Measurements from ENCODE around the gene OR4Q3. TPM values are rescaled to one million over a fixed set of nuclear protein-coding genes. Genes with fewer than 3 reads are reported as not detected.
"Not testable (repeated sequence)": the region's sequence is repeated elsewhere in the genome, so short reads cannot be mapped to it uniquely, and the experiment has no call there.

OR4Q3 gene
- polyA plus RNA-seq, 3 donors = not detected

DNA sequence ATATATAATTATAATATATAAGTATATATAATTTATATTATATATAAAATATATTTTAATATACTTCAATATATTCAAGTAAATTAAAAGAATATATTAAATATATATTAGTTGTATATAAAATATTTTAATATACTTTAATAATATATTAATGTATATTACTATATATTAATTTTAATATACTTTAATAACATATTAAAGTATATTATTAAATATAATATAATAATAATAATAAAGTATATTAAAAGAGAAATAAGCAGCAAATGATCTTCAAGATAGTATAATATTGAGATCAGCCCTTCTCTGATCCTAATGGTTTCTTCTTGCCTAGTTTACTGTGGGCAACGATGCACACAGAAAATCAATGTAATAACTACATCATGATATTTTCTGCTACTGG lies 32.2 kb downstream of the OR4Q3 start:
- no peak overlapping the region for H3K4me3 Mint-ChIP-seq
- Histone ChIP-seq H3K4me2 (replicated peaks; ENCODE audit: extremely low read depth, low read length, poor library complexity, severe bottlenecking) (no peak overlapping the region), H3K27ac (ENCODE audit: low read depth in 1 of 2, low read length in 2 of 2) (no peak overlapping the region), H3K4me3 (replicated peaks in 1 of 3; ENCODE audit: low read depth in 2 of 3, low read length in 3 of 3) (no peak overlapping the region), H3K79me2 (ENCODE audit: insufficient read depth, low read length) (no peaks in the 10 kb centered on the region), H3K9ac (ENCODE audit: insufficient read depth, low read length, poor library complexity, severe bottlenecking) (no peak overlapping the region), H4K20me1 (ENCODE audit: insufficient read depth, low read length) (no peaks in the 10 kb centered on the region), H3K27me3 (ENCODE audit: control insufficient read depth in 2 of 2, insufficient read depth in 2 of 2, low read length in 2 of 2) (no peaks in the 10 kb centered on the region), H3K4me1 (ENCODE audit: control insufficient read depth in 1 of 2, insufficient read depth in 2 of 2, low read length in 2 of 2) (no peaks in the 10 kb centered on the region), H2AFZ (ENCODE audit: insufficient read depth, low read depth, low read length, poor library complexity, severe bottlenecking) (no peak overlapping the region), H3K36me3 (replicated peaks in 1 of 2; ENCODE audit: control insufficient read depth in 1 of 2, insufficient read depth in 2 of 2, low read length in 2 of 2) (no peaks in the 10 kb centered on the region), H3K9me3 (replicated peaks in 1 of 2; ENCODE audit: control insufficient read depth in 1 of 2, insufficient read depth in 1 of 2, low read length in 2 of 2) (peaks cover 14 to 15% of the 10 kb centered on the region in 2 donors)
- H3K36me3 Mint-ChIP-seq = no peaks in the 10 kb centered on the region
- peaks cover 7 to 20% (median 12%) of the 10 kb centered on the region in 7 donors for H3K9me3 Mint-ChIP-seq
- peaks cover 0 to 3% (median 0%) of the 10 kb centered on the region in 3 donors for H3K27me3 Mint-ChIP-seq (ENCODE audit: low read depth in 3 of 3)
- DNase-seq = no peak
- WGBS (ENCODE audit: insufficient coverage) = no CpG with 5 or more reads among the region's 1 CpG
- TF ChIP-seq, protein P1, sequence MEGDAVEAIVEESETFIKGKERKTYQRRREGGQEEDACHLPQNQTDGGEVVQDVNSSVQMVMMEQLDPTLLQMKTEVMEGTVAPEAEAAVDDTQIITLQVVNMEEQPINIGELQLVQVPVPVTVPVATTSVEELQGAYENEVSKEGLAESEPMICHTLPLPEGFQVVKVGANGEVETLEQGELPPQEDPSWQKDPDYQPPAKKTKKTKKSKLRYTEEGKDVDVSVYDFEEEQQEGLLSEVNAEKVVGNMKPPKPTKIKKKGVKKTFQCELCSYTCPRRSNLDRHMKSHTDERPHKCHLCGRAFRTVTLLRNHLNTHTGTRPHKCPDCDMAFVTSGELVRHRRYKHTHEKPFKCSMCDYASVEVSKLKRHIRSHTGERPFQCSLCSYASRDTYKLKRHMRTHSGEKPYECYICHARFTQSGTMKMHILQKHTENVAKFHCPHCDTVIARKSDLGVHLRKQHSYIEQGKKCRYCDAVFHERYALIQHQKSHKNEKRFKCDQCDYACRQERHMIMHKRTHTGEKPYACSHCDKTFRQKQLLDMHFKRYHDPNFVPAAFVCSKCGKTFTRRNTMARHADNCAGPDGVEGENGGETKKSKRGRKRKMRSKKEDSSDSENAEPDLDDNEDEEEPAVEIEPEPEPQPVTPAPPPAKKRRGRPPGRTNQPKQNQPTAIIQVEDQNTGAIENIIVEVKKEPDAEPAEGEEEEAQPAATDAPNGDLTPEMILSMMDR (IDR thresholded peaks at IDR 0.05) = no peak
- no peak overlapping the region for H3K27ac Mint-ChIP-seq
- intact Hi-C loops (cut with micrococcal nuclease) = no loop called here
- H3K4me1 Mint-ChIP-seq = no peaks in the 10 kb centered on the region

DNA sequence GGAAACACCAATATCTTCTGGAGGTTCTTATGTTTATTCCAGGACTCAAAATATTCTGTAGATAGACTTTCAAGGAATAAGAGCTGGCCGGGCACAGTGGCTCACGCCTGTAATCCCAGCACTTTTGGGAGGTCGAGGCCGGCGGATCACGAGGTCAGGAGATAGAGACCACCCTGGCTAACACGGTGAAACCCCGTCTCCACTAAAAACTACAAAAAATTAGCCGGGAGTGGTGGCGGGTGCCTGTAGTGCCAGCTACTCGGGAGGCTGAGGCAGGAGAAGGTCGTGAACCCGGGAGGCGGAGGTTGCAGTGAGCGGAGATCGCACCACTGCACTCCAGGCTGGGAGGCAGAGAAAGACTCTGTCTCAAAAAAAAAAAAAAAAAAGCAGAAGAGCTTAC lies 42.5 kb downstream of the OR4Q3 start:
- H3K4me1 ChIP-seq (ENCODE audit: control insufficient read depth in 1 of 2, insufficient read depth in 2 of 2, low read length in 2 of 2); H3K4me2 ChIP-seq (replicated peaks; ENCODE audit: extremely low read depth, low read length, poor library complexity, severe bottlenecking); H4K20me1 ChIP-seq (ENCODE audit: insufficient read depth, low read length); H3K27me3 ChIP-seq (ENCODE audit: control insufficient read depth in 2 of 2, insufficient read depth in 2 of 2, low read length in 2 of 2); H3K27me3 Mint-ChIP-seq (ENCODE audit: low read depth in 3 of 3); H3K4me3 Mint-ChIP-seq; H3K36me3 ChIP-seq (replicated peaks in 1 of 2; ENCODE audit: control insufficient read depth in 1 of 2, insufficient read depth in 2 of 2, low read length in 2 of 2); H3K9me3 Mint-ChIP-seq; H3K36me3 Mint-ChIP-seq; intact Hi-C loops (cut with micrococcal nuclease); H2AFZ ChIP-seq (ENCODE audit: insufficient read depth, low read depth, low read length, poor library complexity, severe bottlenecking); H3K9ac ChIP-seq (ENCODE audit: insufficient read depth, low read length, poor library complexity, severe bottlenecking); DNase-seq; H3K27ac Mint-ChIP-seq; H3K79me2 ChIP-seq (ENCODE audit: insufficient read depth, low read length); H3K4me1 Mint-ChIP-seq; H3K27ac ChIP-seq (ENCODE audit: low read depth in 1 of 2, low read length in 2 of 2); H3K4me3 ChIP-seq (replicated peaks in 1 of 3; ENCODE audit: low read depth in 2 of 3, low read length in 3 of 3): not testable (repeated sequence)
- 86% methylated on average over 13 of the region's 16 CpGs for WGBS (ENCODE audit: insufficient coverage)
- peaks cover 0 to 11% of the 10 kb centered on the region in 2 donors for H3K9me3 ChIP-seq (replicated peaks in 1 of 2; ENCODE audit: control insufficient read depth in 1 of 2, insufficient read depth in 1 of 2, low read length in 2 of 2)

DNA sequence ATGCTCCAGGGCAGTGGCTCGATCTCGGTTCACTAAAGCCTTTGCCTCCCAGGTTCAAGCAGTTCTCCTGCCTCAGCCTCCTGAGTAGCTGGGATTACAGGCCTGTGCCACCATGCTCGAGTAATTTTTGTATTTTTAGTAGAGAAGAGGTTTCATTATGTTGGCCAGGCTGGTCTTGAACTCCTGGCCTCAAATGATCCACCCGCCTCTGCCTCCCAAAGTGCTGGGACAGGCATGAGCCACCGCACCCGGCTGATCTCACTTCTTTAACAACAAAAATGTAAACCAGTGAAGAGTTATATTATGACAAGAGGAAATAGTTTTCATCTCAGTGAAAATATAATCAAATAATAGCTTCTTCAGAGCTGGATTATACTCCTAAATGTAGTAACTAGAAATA lies 43.9 kb downstream of the OR4Q3 start:
- intact Hi-C loops (cut with micrococcal nuclease); H3K27ac Mint-ChIP-seq; H3K36me3 Mint-ChIP-seq; DNase-seq; H3K27me3 ChIP-seq (ENCODE audit: control insufficient read depth in 2 of 2, insufficient read depth in 2 of 2, low read length in 2 of 2); H4K20me1 ChIP-seq (ENCODE audit: insufficient read depth, low read length); H3K27ac ChIP-seq (ENCODE audit: low read depth in 1 of 2, low read length in 2 of 2); H3K4me1 Mint-ChIP-seq; H3K4me1 ChIP-seq (ENCODE audit: control insufficient read depth in 1 of 2, insufficient read depth in 2 of 2, low read length in 2 of 2); H3K9ac ChIP-seq (ENCODE audit: insufficient read depth, low read length, poor library complexity, severe bottlenecking); H3K79me2 ChIP-seq (ENCODE audit: insufficient read depth, low read length); H3K4me2 ChIP-seq (replicated peaks; ENCODE audit: extremely low read depth, low read length, poor library complexity, severe bottlenecking); H2AFZ ChIP-seq (ENCODE audit: insufficient read depth, low read depth, low read length, poor library complexity, severe bottlenecking); H3K27me3 Mint-ChIP-seq (ENCODE audit: low read depth in 3 of 3); H3K4me3 Mint-ChIP-seq; H3K36me3 ChIP-seq (replicated peaks in 1 of 2; ENCODE audit: control insufficient read depth in 1 of 2, insufficient read depth in 2 of 2, low read length in 2 of 2); H3K9me3 Mint-ChIP-seq; H3K4me3 ChIP-seq (replicated peaks in 1 of 3; ENCODE audit: low read depth in 2 of 3, low read length in 3 of 3): not testable (repeated sequence)
- peaks cover 0 to 11% of the 10 kb centered on the region in 2 donors for H3K9me3 ChIP-seq (replicated peaks in 1 of 2; ENCODE audit: control insufficient read depth in 1 of 2, insufficient read depth in 1 of 2, low read length in 2 of 2)
- 57% methylated on average over 3 of the region's 6 CpGs for WGBS (ENCODE audit: insufficient coverage)

DNA sequence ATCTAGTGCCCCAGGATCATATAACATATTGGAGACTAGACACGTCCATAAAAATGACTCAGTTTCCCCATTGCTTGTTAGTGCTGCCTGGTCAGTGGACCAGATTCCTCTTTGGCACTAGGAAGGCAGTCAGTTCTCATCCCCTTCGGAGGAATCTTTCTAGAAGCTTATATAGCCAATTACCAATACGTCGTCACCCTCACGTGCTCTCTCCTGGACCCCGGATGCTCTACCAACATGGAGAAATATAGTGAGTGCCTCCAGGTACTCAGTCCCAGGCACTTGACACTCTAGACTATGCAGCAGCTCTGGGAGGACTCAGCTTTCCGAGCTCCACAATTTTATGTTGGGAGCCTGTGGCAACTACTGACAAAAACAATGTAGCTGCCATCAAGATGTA lies 44.8 kb downstream of the OR4Q3 start:
- H3K4me1 Mint-ChIP-seq; DNase-seq; H3K36me3 ChIP-seq (replicated peaks in 1 of 2; ENCODE audit: control insufficient read depth in 1 of 2, insufficient read depth in 2 of 2, low read length in 2 of 2); intact Hi-C loops (cut with micrococcal nuclease); H3K4me3 ChIP-seq (replicated peaks in 1 of 3; ENCODE audit: low read depth in 2 of 3, low read length in 3 of 3); H3K79me2 ChIP-seq (ENCODE audit: insufficient read depth, low read length); H2AFZ ChIP-seq (ENCODE audit: insufficient read depth, low read depth, low read length, poor library complexity, severe bottlenecking); H3K9ac ChIP-seq (ENCODE audit: insufficient read depth, low read length, poor library complexity, severe bottlenecking); H3K36me3 Mint-ChIP-seq; H3K27ac ChIP-seq (ENCODE audit: low read depth in 1 of 2, low read length in 2 of 2); H3K4me2 ChIP-seq (replicated peaks; ENCODE audit: extremely low read depth, low read length, poor library complexity, severe bottlenecking); H4K20me1 ChIP-seq (ENCODE audit: insufficient read depth, low read length); H3K27ac Mint-ChIP-seq; H3K4me1 ChIP-seq (ENCODE audit: control insufficient read depth in 1 of 2, insufficient read depth in 2 of 2, low read length in 2 of 2); H3K27me3 ChIP-seq (ENCODE audit: control insufficient read depth in 2 of 2, insufficient read depth in 2 of 2, low read length in 2 of 2); H3K27me3 Mint-ChIP-seq (ENCODE audit: low read depth in 3 of 3); H3K4me3 Mint-ChIP-seq; H3K9me3 Mint-ChIP-seq: not testable (repeated sequence)
- peaks cover 0 to 11% of the 10 kb centered on the region in 2 donors for H3K9me3 ChIP-seq (replicated peaks in 1 of 2; ENCODE audit: control insufficient read depth in 1 of 2, insufficient read depth in 1 of 2, low read length in 2 of 2)
- 73% methylated on average over 7 of the region's 7 CpGs for WGBS (ENCODE audit: insufficient coverage)
